Astrocyte of the cerebellum (primary cell): ENCODE results near the gene INTS7.
"Not testable (repeated sequence)": the region's sequence is repeated elsewhere in the genome, so short reads cannot be mapped to it uniquely, and the experiment has no call there.

Experiments used
- DNase-seq: peaks from one replicate; pipeline ENCODE4 v3.0.0-alpha.2; 2011; ENCODE audit warnings: low read depth
- H3K4me3 ChIP-seq: 2 replicates; pipeline ENCODE4 v1.5.1; 2011; ENCODE audit warnings: mild to moderate bottlenecking, low read depth, low read length, moderate library complexity
- CTCF ChIP-seq: IDR thresholded peaks from 2 replicates; pipeline ENCODE4 v1.5.1; 2012; ENCODE audit warnings: low read length, low read depth, moderate library complexity, mild to moderate bottlenecking; ENCODE audit errors: missing control alignments
- in situ Hi-C: cut with HindIII; loops from 2 replicates; pipeline ENCODE4 v1.10.0; 2017; ENCODE audit warnings: low sequenced_read_pairs

The INTS7 gene

GRCh38 chr1:211939876-211940468 lies 95.4 kb downstream of the INTS7 start:
- no peak for DNase-seq
- no peak for TF ChIP-seq CTCF
- in situ Hi-C loops = no loop called here

GRCh38 chr1:211938561-211938997 lies 96.8 kb downstream of the INTS7 start:
- no peak for TF ChIP-seq CTCF
- no peak overlapping the region for H3K4me3 ChIP-seq
- no peak for DNase-seq
- in situ Hi-C loops = no loop called here

More at GRCh38 chr1:211939876-211940468, 95.4 kb downstream of the INTS7 start:
- H3K4me3 ChIP-seq = no peak overlapping the region

GRCh38 chr1:211937422-211937821 lies 97.9 kb downstream of the INTS7 start:
- in situ Hi-C loops, DNase-seq: not testable (repeated sequence)

GRCh38 chr1:211935448-211935970 lies 99.8 kb downstream of the INTS7 start:
- no peak for DNase-seq
- no peak overlapping the region for H3K4me3 ChIP-seq
- in situ Hi-C loops = no loop called here
- TF ChIP-seq CTCF = no peak

More at GRCh38 chr1:211937422-211937821, 97.9 kb downstream of the INTS7 start:
- H3K4me3 ChIP-seq = not testable (repeated sequence)

- TF ChIP-seq CTCF = no peak
- H3K4me3 ChIP-seq = no peak overlapping the region
- in situ Hi-C loops = no loop called here
- no peak for DNase-seq
Observed at GRCh38 chr1:211933946-211934714, 101.2 kb downstream of the INTS7 start.

- no peak overlapping the region for H3K4me3 ChIP-seq
- TF ChIP-seq CTCF = no peak
- in situ Hi-C loops = no loop called here
- DNase-seq = no peak
Observed at GRCh38 chr1:211932933-211933254, 102.5 kb downstream of the INTS7 start.
